Right renal cortex interstitium (tissue), 3 donors: ENCODE measurements around the gene PTPRD. TPM values are rescaled to one million over a fixed set of nuclear protein-coding genes. Genes with fewer than 3 reads are reported as not detected.

ENCODE experiments used
- DNase-seq, 3 donors: peaks; one replicate each; pipeline ENCODE4 v3.0.0-alpha.2; 2013; ENCODE audit warnings: low read depth in 3 of 3, low spot score in 2 of 3
- polyA plus RNA-seq, 3 donors: library from polyadenylated mRNA; unstranded; fragments of 120-200 nt; gene quantifications; one replicate each; pipeline ENCODE4 v1.2.1, GENCODE V29; 2013; ENCODE audit not compliant: insufficient read length in 3 of 3

PTPRD gene
- polyA plus RNA-seq, 3 donors, result 92.4 to 109 (median 101) TPM

- no peak for DNase-seq
These were observed 942.3 kb downstream of the PTPRD start for GRCh38 chr9:9670454-9670853.

DNA sequence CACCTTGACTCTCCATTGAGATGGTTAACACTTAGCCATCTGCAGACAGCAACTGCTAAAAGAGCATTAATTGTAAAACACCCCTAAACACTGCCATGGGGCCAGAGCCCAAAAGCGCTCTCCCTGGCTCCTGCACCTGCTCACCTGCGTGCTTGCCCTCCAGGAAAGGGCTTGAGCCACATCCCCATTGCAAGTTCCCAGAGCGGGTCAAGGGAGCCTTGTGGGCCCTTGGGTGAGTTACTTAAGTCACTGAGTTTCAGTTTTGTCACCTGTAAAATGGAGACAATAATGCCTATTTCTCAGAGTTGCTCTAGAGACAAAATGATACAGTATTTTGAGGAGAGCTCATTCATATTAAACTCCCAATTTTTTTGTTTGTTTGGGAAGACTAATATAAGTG is 967.8 kb downstream of the PTPRD start:
- no peak for DNase-seq

DNA sequence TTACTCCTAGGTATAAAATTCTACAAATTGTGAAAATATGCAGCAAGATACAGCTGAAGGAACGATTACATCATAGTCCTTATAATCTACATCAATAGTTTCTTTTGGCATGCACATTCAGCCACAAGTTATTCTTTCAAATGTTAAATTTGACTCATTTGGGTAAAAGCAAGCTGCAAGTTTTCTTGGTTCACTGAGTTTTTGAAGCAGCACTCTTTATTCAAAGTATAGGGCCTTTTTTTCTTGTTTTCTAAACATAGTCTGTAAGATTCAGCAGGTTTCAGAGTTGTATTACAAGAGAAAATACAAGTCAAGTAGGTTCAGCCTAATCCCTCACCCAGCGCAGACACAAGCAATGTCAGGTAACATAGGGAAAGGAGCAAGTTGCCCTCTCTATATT is 981.5 kb downstream of the PTPRD start:
- no peak for DNase-seq

GRCh38 chr9:9625248-9625647 is 987.6 kb downstream of the PTPRD start:
- no peak for DNase-seq

- no peak for DNase-seq
These were observed 989.3 kb downstream of the PTPRD start for GRCh38 chr9:9623506-9623905.

DNA sequence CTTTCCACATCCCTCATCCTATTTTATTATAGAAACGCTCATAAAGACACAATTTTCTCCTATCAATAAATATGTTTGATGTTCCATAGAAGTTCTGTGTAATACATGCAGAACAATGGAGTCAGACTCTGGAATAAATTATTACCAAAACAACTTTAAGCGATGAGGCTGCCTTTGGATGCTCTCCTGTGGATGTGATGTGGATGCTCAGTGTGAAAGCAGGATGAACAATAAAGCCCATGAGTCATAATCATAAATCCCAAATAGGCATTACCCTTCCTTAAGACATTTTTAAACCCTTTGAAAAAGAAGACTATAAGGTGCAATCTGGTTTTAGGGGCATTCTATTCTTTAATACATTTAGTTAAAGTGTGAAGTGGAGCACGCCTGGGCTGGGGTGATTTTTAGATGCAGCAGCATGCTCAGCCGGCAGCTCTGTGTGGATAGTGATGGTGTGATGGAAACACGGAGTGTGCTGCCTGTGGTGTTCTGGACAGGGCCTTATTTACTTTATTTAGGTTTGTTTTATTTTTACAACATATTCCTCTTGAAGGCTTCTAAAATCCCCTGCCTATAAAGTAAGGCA is 991.4 kb downstream of the PTPRD start:
- no peak for DNase-seq

GRCh38 chr9:9620736-9621135 is 992.1 kb downstream of the PTPRD start:
- DNase-seq, result no peak

DNA sequence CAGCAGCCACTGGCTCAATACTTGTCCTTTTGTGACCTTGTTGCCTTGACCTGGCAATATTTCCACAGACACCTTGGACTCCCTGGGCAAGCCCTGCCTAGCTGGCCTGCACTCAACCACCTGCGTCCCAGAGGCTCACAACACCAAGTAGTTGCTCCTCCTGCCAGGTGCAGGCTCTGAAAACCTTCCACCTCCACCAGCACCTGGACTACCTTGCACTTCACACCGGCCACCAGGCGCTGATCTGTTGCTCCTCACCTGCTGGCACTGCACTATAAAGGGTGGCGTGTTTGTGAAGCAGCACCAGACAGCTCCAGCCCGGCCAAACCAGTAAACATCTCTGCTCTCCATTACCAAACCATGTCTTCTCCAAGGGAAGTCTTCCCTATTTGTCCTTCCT is 997.7 kb downstream of the PTPRD start:
- no peak for DNase-seq

DNA sequence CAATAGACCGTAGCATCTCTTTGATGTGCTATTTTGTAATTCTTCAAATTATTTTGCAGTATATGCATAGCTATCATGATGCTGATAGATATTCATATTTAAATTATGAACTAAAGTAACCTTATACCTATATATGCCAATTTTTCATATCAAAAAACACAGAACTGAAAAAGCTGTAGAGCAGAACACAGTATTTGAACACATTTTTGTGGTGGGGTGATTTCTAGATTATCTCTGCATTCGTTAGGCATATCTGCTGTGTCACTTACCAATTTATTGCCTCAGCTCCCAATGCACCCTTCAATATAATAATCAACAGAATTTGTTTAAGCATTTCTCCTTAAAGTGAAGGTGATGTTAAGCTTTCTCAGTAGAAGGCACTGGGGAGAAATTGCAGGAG is 998.2 kb downstream of the PTPRD start:
- DNase-seq, result no peak

GRCh38 chr9:9612755-9613154 is 1000.0 kb downstream of the PTPRD start:
- DNase-seq, result no peak

DNA sequence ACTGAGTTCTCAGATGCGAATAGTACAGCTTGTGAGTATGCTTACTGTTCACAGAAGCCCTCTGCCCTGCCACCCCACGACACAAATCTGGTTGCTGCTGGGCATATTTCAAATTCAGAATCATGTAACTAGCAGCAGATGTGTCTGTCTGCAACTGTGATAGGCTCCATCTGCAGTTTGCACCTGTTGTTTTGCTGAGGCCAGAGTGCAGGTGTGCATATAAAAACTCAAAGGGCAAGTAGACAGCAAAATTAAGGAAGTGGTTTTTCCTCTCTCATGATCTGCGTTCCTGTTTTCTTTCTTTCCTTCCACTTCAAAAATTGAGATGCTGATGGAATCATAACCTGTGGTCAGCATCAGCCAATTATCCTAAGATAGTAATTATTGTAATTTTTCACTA is 1000.5 kb downstream of the PTPRD start:
- DNase-seq, result no peak

GRCh38 chr9:9605681-9606080 is 1007.1 kb downstream of the PTPRD start:
- DNase-seq, result no peak

DNA sequence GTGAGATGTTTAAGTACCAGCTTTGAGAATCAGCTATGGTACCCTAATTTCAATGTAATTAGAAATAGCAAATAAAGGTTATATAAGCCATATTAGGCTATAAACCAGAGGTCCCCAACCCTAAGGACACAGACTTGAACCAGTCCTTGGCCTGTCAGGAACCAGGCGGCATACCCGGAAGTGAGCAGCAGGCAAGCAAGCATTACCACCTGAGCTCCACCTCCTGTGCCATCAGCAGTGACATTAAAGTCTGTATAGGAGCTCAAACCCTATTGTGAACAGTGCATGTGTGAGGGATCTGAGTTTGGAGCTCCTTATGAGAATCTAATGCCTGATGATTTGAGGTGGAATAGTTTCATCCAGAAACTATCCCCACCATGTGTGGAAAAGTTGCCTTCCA is 1009.5 kb downstream of the PTPRD start:
- DNase-seq, result no peak

GRCh38 chr9:9598723-9599122 is 1014.1 kb downstream of the PTPRD start:
- no peak for DNase-seq

GRCh38 chr9:9592104-9592503 is 1020.7 kb downstream of the PTPRD start:
- DNase-seq, result no peak

- DNase-seq, result no peak
These were observed 1026.9 kb downstream of the PTPRD start for GRCh38 chr9:9585920-9586319.

DNA sequence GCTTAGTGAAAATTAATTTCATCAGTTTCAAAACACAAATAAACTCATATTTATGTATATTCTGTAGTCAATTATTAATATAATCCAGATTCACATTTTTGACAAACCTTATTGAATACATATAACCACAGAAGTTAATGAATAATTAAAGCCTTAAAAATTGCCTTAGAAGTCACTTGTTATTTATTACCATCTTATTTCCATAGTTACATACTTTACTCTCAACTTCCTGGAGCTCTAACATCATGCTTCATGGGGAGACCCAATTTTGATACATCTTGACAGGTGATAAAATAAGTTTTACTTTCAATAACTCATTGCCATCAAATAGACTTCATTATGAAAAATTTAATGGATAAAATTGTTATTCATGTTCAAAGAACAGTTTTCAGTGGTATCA is 1038.7 kb downstream of the PTPRD start:
- no peak for DNase-seq

- DNase-seq, result no peak
These were observed 1047.1 kb downstream of the PTPRD start for GRCh38 chr9:9565700-9566099.

- DNase-seq, result no peak
These were observed 1049.0 kb downstream of the PTPRD start for GRCh38 chr9:9563817-9564216.

DNA sequence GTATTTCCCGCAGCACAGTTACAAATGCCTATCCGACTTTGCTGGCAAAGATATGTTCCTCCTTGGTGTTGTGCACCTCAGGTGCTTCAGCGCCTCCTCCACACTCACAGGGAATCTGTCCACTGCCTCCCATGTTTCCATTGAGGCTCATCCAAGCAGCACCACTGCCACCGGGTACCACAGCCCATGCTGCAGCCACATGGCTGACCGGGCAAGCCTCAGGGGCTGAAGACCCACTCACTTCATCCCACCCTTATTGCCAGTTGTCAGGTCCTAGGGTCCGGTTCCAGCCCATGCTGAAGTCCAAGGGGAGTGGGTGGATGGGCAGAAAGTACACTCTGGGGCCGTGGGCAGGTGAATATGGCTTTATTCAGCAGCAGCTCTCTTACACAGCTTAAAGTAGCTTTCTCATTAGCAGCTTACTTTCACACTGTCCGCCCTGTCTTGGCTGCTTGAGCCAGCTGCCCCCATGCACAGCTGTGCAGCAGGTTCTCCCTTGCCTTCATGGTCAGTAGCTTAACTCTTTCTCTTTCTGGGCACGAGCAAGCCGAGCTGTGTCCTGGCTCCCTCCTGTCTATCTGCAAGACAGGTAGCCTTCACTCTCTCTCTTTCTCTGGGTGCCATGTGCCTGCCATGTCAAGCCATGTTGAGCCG is 1052.3 kb downstream of the PTPRD start:
- DNase-seq, result no peak

DNA sequence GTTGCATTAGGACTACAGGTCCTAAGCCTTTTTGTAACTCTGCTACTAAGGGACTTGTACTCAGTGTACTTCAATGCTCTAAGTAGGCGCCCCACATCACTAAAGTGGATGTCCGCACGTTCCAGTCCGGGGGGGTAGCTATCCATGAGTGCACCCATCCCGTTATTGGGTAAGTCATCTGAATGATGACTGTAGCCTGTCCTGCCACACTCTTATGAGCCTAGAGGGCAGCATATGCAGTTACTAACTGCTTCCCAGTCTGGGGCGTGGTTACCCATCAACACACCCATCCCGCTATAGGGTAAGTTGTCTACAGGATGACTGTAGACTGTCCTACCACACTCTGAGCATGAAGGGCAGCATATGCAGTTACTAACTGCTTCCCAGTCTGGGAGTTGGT is 1053.9 kb downstream of the PTPRD start:
- no peak for DNase-seq

GRCh38 chr9:9557804-9558334 is 1054.9 kb downstream of the PTPRD start:
- DNase-seq, result no peak
